KMS-11 (cell line): ENCODE data around the gene SFXN2.

Experiments used
- H2AFZ ChIP-seq: fragments of 200-600 bp; sonication (generic); 2 replicates; pipeline ENCODE4 v1.6.1; 2016; ENCODE audit warnings: antibody characterized with exemption, mixed run types, low read depth
- H3K27ac ChIP-seq: fragments of 200-600 bp; sonication (generic); 2 replicates; pipeline ENCODE4 v1.6.1; 2016; ENCODE audit warnings: mild to moderate bottlenecking, mixed run types
- H3K27me3 ChIP-seq: fragments of 200-600 bp; sonication (generic); 2 replicates; pipeline ENCODE4 v1.6.1; 2017; ENCODE audit warnings: mild to moderate bottlenecking, low read depth, mixed run types, moderate library complexity; ENCODE audit not compliant: insufficient read depth
- H3K36me3 ChIP-seq: fragments of 200-600 bp; sonication (generic); 2 replicates; pipeline ENCODE4 v1.6.1; 2017; ENCODE audit warnings: mild to moderate bottlenecking, mixed run types; ENCODE audit not compliant: insufficient read depth
- H3K4me1 ChIP-seq: fragments of 200-600 bp; sonication (generic); 2 replicates; pipeline ENCODE4 v1.6.1; 2016; ENCODE audit warnings: mild to moderate bottlenecking, low read depth, mixed run types; ENCODE audit not compliant: poor library complexity, severe bottlenecking
- H3K4me2 ChIP-seq: fragments of 200-600 bp; sonication (generic); 2 replicates; pipeline ENCODE4 v1.7.0; 2016; ENCODE audit warnings: mild to moderate bottlenecking, mixed run types
- H3K4me3 ChIP-seq: fragments of 200-600 bp; sonication (generic); IDR thresholded peaks from 2 replicates; pipeline ENCODE4 v1.6.1; 2017; ENCODE audit warnings: low read depth, low read length, mixed read lengths; ENCODE audit not compliant: insufficient read depth
- H3K79me2 ChIP-seq: fragments of 200-600 bp; sonication (generic); 2 replicates; pipeline ENCODE4 v1.6.1; 2016; ENCODE audit warnings: low read depth, mixed run types; ENCODE audit not compliant: insufficient read depth
- H3K9ac ChIP-seq: fragments of 200-600 bp; sonication (generic); 2 replicates; pipeline ENCODE4 v1.6.1; 2016; ENCODE audit warnings: mild to moderate bottlenecking, mixed run types
- H4K20me1 ChIP-seq: fragments of 200-600 bp; sonication (generic); 2 replicates; pipeline ENCODE4 v1.6.1; 2016; ENCODE audit warnings: mild to moderate bottlenecking, mixed run types; ENCODE audit not compliant: insufficient read depth
- TF ChIP-seq, protein P1 (sequence below): fragments of 200-600 bp; sonication (generic); conservative IDR thresholded peaks from 2 replicates; pipeline ENCODE4 v1.6.1; 2017; ENCODE audit warnings: low read depth, mild to moderate bottlenecking, antibody characterized with exemption, low read length, moderate library complexity, mixed read lengths

SFXN2 gene

GRCh38 chr10:102673819-102674511, 40.5 kb upstream of the SFXN2 start:
- no peak overlapping the region for H3K9ac ChIP-seq
- H3K4me3 ChIP-seq, result no peak overlapping the region
- no peak overlapping the region for H2AFZ ChIP-seq

GRCh38 chr10:102674566-102674965, 39.9 kb upstream of the SFXN2 start:
- no peak overlapping the region for H2AFZ ChIP-seq
- H3K4me1 ChIP-seq, result peaks cover 60% of the 10 kb centered on the region
- H3K4me3 ChIP-seq, result no peak overlapping the region
- H3K79me2 ChIP-seq, result no peaks in the 10 kb centered on the region
- TF ChIP-seq, protein P1, sequence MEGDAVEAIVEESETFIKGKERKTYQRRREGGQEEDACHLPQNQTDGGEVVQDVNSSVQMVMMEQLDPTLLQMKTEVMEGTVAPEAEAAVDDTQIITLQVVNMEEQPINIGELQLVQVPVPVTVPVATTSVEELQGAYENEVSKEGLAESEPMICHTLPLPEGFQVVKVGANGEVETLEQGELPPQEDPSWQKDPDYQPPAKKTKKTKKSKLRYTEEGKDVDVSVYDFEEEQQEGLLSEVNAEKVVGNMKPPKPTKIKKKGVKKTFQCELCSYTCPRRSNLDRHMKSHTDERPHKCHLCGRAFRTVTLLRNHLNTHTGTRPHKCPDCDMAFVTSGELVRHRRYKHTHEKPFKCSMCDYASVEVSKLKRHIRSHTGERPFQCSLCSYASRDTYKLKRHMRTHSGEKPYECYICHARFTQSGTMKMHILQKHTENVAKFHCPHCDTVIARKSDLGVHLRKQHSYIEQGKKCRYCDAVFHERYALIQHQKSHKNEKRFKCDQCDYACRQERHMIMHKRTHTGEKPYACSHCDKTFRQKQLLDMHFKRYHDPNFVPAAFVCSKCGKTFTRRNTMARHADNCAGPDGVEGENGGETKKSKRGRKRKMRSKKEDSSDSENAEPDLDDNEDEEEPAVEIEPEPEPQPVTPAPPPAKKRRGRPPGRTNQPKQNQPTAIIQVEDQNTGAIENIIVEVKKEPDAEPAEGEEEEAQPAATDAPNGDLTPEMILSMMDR, result no peak
- no peaks in the 10 kb centered on the region for H4K20me1 ChIP-seq
- H3K27ac ChIP-seq, result no peak overlapping the region
- no peaks in the 10 kb centered on the region for H3K36me3 ChIP-seq
- no peaks in the 10 kb centered on the region for H3K27me3 ChIP-seq
- H3K4me2 ChIP-seq, result peak overlapping the region; percentile 26; the same call in 1 of the 2 replicates
- no peak overlapping the region for H3K9ac ChIP-seq

More at GRCh38 chr10:102673819-102674511, 40.5 kb upstream of the SFXN2 start:
- Histone ChIP-seq H3K27me3 (no peaks in the 10 kb centered on the region), H3K4me1 (peaks cover 55% of the 10 kb centered on the region), H3K36me3 (no peaks in the 10 kb centered on the region), H3K27ac (no peak overlapping the region), H3K79me2 (no peaks in the 10 kb centered on the region), H3K4me2 (no peak overlapping the region; the same call in 1 of the 2 replicates), H4K20me1 (no peaks in the 10 kb centered on the region)
- TF ChIP-seq, protein P1, result no peak

GRCh38 chr10:102675011-102675665, 39.3 kb upstream of the SFXN2 start:
- TF ChIP-seq, protein P1, result no peak
- no peaks in the 10 kb centered on the region for H4K20me1 ChIP-seq
- H3K36me3 ChIP-seq, result no peaks in the 10 kb centered on the region
- H3K9ac ChIP-seq, result 0 out of 2 replicates have a peak overlapping the region, but pooled peaks have one; percentile 11
- H3K4me3 ChIP-seq, result no peak overlapping the region
- H3K27ac ChIP-seq, result no peak overlapping the region
- peak overlapping the region; percentile 26; the same call in 1 of the 2 replicates for H3K4me2 ChIP-seq
- H3K4me1 ChIP-seq, result peaks cover 56% of the 10 kb centered on the region
- H3K79me2 ChIP-seq, result no peaks in the 10 kb centered on the region
- H2AFZ ChIP-seq, result no peak overlapping the region
- H3K27me3 ChIP-seq, result no peaks in the 10 kb centered on the region

DNA sequence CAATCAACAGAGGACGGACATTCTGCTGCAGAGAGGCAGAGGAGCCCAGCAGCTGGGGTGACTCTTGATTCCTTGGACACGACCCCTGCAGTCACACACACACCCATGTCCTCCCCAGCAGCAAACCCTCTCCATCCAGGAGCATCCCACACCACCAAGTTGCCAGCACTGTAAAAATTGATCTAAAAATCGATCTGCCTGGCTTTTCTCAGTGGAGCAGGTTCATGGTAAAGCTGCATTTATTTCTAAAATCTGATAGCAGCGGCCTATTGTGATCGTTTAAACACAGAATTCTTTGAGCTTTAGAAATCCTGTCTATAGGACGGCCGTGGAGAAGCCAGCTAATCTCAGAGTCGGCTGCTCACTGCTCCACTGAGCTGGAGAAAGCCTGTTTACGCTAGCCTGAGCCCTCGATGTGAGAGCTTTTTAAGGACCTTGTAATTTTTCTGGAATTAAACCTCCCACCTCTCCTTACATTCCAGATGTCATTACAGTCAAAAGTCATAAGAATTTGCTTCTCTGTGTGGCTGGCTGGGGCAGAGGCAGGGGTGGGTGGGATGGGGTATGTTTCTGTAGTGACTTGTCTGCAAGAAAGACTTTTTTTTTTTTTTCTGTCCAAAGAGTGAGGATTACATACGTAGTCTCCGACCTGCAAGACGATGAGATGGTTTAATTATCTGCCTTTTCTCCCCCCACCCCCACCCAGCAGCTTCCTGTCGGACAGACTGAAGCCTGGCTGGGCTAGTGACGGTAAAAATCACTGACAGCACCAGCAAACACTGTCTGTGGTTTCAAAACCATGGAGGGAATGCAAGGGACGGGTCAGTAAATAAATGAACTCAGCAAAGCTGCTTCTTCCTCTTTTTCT, 38.5 kb upstream of the SFXN2 start:
- H3K36me3 ChIP-seq, result no peaks in the 10 kb centered on the region
- H3K27me3 ChIP-seq, result no peaks in the 10 kb centered on the region
- H3K27ac ChIP-seq, result 0 out of 2 replicates have a peak overlapping the region, but pooled peaks have one; percentile 11
- peak overlapping the region; percentile 48; the same call in 1 of the 2 replicates for H3K4me2 ChIP-seq
- no peaks in the 10 kb centered on the region for H3K79me2 ChIP-seq
- H3K9ac ChIP-seq, result no peak overlapping the region
- TF ChIP-seq, protein P1, result no peak
- no peaks in the 10 kb centered on the region for H4K20me1 ChIP-seq
- H2AFZ ChIP-seq, result no peak overlapping the region
- peaks cover 61% of the 10 kb centered on the region for H3K4me1 ChIP-seq
- H3K4me3 ChIP-seq, result no peak overlapping the region
